ENCODE results near the gene FARS2. TPM values are rescaled to one million over a fixed set of nuclear protein-coding genes. Genes with fewer than 3 reads are reported as not detected.
"Not testable (repeated sequence)": the region's sequence is repeated elsewhere in the genome, so short reads cannot be mapped to it uniquely, and the experiment has no call there.

Gene FARS2
- total RNA-seq, 1 experiment from 2014 or later = 15.0 TPM

DNA sequence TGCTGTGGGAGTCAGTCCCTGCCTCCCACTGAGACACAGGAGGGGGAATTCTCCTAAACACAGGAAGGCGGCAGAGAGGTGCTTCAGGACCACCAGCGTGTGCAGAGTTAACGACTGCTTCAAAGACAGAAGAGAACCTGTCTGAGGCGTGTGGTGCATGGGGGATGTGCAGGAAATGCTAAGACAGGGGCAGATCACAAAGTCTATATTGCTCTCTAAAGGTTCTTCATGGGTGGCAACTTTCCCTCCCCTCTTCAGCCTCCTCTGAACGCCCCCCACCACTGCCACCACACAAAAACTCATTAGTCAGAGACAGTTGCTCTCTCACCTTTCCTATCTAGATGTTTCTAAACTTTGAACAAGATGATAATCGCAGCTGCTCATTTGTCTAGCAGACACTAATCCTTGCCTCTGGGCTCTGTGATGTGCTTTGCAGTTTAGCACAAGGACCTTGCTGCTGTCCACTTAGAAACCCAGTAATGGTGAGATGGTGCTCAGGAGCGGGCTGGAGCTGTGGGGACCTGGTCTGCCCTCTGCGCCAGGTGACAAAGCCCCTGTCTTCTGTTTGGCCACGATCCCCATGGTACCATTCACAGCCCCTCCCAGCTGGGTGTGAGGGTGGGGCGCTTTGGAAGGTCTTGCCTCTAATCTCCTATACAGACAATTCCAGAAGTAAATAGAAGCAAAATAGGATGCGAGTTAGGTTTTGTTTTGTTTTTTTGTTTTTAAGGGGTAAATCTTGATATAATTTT lies 525.8 kb downstream of the FARS2 start:
- DNase-seq (ENCODE audit: low spot score) = no peak
- TF ChIP-seq ZNF671 (CRISPR knock-in tag; IDR thresholded peaks at IDR 0.05) (no peak), MAX (CRISPR knock-in tag; IDR thresholded peaks at IDR 0.05) (no peak), ZNF416 (CRISPR knock-in tag; IDR thresholded peaks at IDR 0.05) (no peak), USF1 (CRISPR knock-in tag; IDR thresholded peaks at IDR 0.05) (no peak), GTF2I (CRISPR knock-in tag; conservative IDR thresholded peaks at IDR 0.05) (no peak), E2F1 (CRISPR knock-in tag; IDR thresholded peaks at IDR 0.05) (no peak), ZNF263 (CRISPR knock-in tag; IDR thresholded peaks at IDR 0.05; ENCODE audit: low read depth) (no peak), JUN (CRISPR knock-in tag; IDR thresholded peaks at IDR 0.05) (no peak), RELA (CRISPR knock-in tag; IDR thresholded peaks at IDR 0.05; ENCODE audit: borderline replicate concordance) (no peak), CBFB (CRISPR knock-in tag; IDR thresholded peaks at IDR 0.05; ENCODE audit: low read depth) (no peak), TEAD1 (CRISPR knock-in tag; IDR thresholded peaks at IDR 0.05) (no peak), ZNF425 (CRISPR knock-in tag; conservative IDR thresholded peaks at IDR 0.05) (no peak), PRRX2 (CRISPR knock-in tag; IDR thresholded peaks at IDR 0.05) (no peak)
- TF ChIP-seq, protein P1, sequence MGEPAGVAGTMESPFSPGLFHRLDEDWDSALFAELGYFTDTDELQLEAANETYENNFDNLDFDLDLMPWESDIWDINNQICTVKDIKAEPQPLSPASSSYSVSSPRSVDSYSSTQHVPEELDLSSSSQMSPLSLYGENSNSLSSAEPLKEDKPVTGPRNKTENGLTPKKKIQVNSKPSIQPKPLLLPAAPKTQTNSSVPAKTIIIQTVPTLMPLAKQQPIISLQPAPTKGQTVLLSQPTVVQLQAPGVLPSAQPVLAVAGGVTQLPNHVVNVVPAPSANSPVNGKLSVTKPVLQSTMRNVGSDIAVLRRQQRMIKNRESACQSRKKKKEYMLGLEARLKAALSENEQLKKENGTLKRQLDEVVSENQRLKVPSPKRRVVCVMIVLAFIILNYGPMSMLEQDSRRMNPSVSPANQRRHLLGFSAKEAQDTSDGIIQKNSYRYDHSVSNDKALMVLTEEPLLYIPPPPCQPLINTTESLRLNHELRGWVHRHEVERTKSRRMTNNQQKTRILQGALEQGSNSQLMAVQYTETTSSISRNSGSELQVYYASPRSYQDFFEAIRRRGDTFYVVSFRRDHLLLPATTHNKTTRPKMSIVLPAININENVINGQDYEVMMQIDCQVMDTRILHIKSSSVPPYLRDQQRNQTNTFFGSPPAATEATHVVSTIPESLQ (CRISPR knock-in tag; IDR thresholded peaks at IDR 0.05) = no peak
- TF ChIP-seq, protein P2, sequence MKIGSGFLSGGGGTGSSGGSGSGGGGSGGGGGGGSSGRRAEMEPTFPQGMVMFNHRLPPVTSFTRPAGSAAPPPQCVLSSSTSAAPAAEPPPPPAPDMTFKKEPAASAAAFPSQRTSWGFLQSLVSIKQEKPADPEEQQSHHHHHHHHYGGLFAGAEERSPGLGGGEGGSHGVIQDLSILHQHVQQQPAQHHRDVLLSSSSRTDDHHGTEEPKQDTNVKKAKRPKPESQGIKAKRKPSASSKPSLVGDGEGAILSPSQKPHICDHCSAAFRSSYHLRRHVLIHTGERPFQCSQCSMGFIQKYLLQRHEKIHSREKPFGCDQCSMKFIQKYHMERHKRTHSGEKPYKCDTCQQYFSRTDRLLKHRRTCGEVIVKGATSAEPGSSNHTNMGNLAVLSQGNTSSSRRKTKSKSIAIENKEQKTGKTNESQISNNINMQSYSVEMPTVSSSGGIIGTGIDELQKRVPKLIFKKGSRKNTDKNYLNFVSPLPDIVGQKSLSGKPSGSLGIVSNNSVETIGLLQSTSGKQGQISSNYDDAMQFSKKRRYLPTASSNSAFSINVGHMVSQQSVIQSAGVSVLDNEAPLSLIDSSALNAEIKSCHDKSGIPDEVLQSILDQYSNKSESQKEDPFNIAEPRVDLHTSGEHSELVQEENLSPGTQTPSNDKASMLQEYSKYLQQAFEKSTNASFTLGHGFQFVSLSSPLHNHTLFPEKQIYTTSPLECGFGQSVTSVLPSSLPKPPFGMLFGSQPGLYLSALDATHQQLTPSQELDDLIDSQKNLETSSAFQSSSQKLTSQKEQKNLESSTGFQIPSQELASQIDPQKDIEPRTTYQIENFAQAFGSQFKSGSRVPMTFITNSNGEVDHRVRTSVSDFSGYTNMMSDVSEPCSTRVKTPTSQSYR (CRISPR knock-in tag; IDR thresholded peaks at IDR 0.05) = no peak
- Mint-ChIP-seq H3K4me3 (no peak overlapping the region), H3K27ac (no peak overlapping the region), H3K4me1 (peaks cover 39% of the 10 kb centered on the region), H3K9me3 (no peaks in the 10 kb centered on the region; the same call in 1 of the 2 replicates), H3K36me3 (no peaks in the 10 kb centered on the region), H3K27me3 (ENCODE audit: low read depth) (no peaks in the 10 kb centered on the region; the same call in 1 of the 2 replicates)
- ChIA-PET CTCF (no interaction called here), POLR2A (no interaction called here)
- no peak for ATAC-seq

GRCh38 chr6:5789426-5789825 lies 528.1 kb downstream of the FARS2 start:
- H3K9me3 Mint-ChIP-seq; DNase-seq (ENCODE audit: low spot score); POLR2A ChIA-PET; H3K36me3 Mint-ChIP-seq; H3K27ac Mint-ChIP-seq; H3K27me3 Mint-ChIP-seq (ENCODE audit: low read depth); CTCF ChIA-PET; ATAC-seq; H3K4me3 Mint-ChIP-seq: not testable (repeated sequence)
- peaks cover 21% of the 10 kb centered on the region for H3K4me1 Mint-ChIP-seq

GRCh38 chr6:5796555-5796954 lies 535.2 kb downstream of the FARS2 start:
- peaks cover 19% of the 10 kb centered on the region for H3K36me3 Mint-ChIP-seq
- H3K27me3 Mint-ChIP-seq (ENCODE audit: low read depth); CTCF ChIA-PET; H3K27ac Mint-ChIP-seq; POLR2A ChIA-PET; H3K4me3 Mint-ChIP-seq; ATAC-seq; DNase-seq (ENCODE audit: low spot score); H3K4me1 Mint-ChIP-seq: not testable (repeated sequence)
- H3K9me3 Mint-ChIP-seq = peaks cover 36% of the 10 kb centered on the region

DNA sequence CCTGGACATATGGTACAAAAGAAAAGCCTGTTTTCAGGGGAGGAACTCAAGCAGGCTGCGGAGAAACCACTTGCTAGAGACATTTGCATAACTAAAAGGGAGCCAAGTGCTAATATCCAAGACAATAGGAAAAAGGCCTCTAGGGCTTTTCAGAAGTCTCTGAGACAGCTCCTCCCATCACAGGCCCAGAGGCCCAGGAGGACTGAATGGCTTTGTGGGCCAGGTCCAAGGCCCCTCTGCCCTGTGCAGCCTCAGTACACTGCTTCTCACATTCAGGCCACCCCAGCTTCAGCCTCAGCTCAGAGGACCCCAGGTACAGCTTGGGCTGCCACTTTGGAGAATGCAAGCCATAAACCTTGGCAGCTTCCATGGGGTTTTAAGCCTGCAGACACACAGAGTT lies 545.1 kb downstream of the FARS2 start:
- Mint-ChIP-seq H3K9me3 (peaks cover 50% of the 10 kb centered on the region), H3K36me3 (peaks cover 30% of the 10 kb centered on the region)
- H3K27me3 Mint-ChIP-seq (ENCODE audit: low read depth); POLR2A ChIA-PET; H3K4me1 Mint-ChIP-seq; ATAC-seq; H3K27ac Mint-ChIP-seq; CTCF ChIA-PET; H3K4me3 Mint-ChIP-seq: not testable (repeated sequence)
- DNase-seq (ENCODE audit: low spot score) = peak; percentile 19

Data from WTC11 (cell line).